HUDEP-2 (cell line): ENCODE measurements around the gene GAS7.

ENCODE experiments used
- DNase-seq, 76 experiments: peaks; one replicate each; lab custom pipeline; 2025; ENCODE audit not compliant: unreplicated experiment in 76 of 76; lab: John Stamatoyannopoulos, UW

GAS7 gene

DNA sequence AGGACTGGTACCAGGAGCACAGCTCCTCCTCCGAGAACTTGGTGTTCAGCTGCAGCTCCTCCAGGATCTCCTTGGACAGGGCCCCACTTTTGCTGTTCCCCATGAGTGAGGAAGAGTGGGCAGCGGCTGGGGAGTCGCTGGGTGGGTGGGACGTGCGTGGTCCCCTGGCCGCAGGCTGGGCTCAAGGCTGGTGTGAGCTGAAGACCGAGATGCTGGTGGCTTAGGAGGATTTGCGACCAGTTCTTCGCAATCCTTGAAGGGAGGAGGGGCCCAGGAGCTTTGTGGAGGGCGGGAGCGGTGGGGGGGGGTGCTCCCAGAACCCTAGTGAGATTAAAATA lies 293.4 kb downstream of the GAS7 start, which contains the start of gene RCVRN:
Gene RCVRN (minus strand): TSS at position 194 of the 338 bp plus-strand sequence. CDS start 91 bp downstream, at position 103.
- DNase-seq: no peak

DNA sequence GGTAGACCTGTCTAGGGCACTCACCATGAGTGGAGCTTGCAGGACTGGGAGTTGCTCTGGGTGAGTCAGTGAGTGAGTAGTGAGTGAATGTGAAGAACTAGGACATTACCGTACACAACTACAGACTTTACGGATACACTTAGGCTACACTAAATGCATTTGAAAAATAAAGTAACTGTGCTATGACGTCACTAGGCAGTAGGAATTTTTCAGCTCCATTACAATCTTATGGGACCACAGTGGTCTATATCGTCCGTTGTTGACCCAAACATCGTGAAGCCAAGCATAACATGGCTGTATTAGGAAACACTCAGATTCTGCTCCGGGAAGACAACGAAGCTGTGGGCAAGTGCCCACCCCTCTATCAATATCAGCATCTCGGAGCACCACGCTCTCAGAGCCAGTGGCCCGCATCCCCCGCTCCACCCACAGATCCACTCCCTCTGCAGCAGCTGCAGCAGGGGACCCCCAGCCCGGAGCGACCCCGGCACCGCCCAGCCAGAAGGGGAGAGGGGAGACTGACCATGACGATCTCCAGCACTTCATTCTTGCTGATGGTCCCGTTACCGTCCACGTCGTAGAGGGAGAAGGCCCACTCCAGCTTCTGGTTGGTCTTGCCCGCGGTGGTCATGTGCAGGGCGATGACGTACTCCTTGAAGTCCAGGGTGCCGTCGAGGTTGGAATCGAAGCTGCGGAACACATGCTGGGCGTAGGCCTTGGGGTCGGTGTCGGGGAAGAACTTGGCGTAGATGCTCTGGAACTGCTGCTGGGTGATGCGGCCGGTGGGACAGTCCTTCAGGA lies 293.9 kb downstream of the GAS7 start:
- no peak for DNase-seq

GRCh38 chr17:9902120-9902519 lies 296.3 kb downstream of the GAS7 start:
- no peak for DNase-seq

DNA sequence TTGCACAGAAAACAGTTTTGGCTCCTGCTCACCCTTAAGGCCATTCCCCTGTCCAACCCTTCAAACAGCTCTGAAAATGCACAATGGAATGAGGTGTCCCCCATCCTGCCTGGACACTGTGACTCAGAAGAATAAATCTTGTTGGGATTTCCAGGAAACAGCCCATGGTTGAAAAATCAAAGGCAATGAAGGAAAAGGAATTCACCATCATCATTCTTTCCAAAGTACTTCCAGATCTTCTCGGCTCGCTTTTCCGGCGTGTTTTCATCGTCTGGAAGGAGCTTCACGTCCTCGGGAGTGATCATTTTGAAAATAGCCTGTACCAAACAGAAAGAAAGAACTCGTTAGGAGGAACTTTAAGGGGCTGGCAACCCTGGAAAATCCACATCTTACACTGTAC lies 297.6 kb downstream of the GAS7 start:
- no peak for DNase-seq

DNA sequence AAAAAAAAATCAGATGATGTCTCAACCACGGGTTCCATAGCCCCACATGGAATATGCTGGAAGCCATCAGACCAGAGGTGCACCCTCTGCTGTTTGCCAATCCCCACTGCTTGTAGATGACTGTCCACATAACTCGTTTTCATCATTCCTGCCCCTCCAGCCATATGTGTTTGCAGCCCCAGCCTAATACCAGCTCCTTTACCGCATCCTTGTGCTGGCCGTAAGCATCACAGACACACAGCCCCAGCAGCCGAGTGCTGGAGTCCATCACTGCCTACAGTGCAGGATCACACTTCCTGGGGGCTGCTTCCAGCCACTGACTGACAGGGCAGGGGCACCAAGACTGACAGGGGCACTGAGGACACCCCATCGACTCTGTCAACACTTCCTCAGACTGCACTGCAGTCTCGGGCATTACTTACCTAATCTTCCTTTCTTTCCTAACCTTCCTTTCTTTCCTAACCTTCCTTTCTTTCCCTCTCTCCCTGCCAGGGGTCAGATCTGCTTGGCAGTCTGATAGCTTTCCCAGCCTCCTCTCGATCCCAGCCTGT lies 298.3 kb downstream of the GAS7 start:
- no peak for DNase-seq

GRCh38 chr17:9899280-9900043 lies 298.9 kb downstream of the GAS7 start:
- DNase-seq: no peak

GRCh38 chr17:9898812-9899211 lies 299.6 kb downstream of the GAS7 start:
- DNase-seq: no peak

- DNase-seq: no peak
These were observed 300.9 kb downstream of the GAS7 start for GRCh38 chr17:9897372-9897968.

DNA sequence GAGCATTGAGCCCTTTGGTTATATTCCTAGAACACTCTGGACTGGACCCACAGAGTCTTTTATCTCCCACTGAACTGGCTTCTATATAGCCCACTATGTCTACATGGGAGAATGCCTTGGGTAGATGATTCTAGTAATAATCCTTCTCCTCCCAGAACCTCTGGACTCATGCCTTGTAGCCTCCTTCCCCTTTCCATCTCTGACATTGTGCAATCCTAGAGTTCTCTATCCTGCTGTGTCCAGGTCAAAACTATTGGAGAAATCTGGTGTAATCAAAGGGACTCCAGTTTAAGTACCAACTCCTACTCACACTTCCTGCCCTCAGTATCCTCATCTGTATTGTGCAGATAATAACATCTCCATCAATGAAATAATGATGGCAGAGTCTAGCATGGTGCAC lies 302.5 kb downstream of the GAS7 start:
- no peak for DNase-seq

GRCh38 chr17:9894231-9894630 lies 304.2 kb downstream of the GAS7 start:
- DNase-seq: no peak

DNA sequence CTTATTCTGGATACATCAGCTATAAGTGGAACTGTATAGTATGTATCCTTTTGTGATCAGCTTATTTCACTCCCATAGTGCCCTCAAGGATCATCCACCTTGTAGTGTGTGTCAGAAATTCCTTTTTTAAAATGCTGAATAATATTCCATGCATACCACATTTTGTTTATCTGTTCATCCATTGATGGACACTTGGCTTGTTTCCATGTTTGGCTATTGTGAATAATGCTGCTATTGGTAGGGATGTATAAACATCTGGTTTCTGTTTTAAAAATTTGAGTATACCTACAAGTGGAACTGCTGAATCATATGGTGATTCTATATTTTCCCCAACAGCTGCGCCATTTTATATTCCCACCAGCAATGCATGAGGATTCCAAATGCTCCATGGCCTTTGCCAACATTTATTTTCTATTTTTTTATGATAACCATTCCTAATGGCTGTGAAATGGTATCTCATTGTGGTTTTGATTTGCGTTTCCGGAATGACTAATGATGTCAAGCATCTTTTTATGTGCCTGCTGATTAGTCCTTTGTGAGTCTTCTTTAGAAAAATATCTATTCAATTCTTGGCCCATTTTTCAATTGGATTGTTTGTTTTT lies 304.9 kb downstream of the GAS7 start:
- no peak for DNase-seq

DNA sequence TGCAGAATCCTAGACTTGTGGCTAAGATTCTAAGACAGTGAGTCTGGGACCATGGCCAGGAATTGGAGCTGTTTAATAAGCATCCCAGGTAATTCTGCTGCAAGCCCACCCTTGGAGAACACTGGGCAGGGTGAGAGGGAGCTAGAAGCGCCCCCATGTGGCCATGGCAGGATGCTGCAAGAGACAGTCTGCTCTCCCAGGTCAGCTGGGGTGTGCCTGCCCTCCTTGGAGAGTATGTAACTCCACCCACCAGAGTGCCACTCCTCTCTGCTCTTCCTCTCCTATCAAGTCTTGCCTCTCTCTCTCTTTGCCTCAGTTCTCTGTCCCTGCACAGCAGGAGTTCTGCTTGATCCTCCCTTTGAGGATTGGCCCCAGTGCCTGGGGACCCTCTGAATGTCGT lies 308.3 kb downstream of the GAS7 start:
- peak in 53 of 76 experiments; percentile 1 to 62 (median 21) for DNase-seq

- DNase-seq: no peak
These were observed 310.9 kb downstream of the GAS7 start for GRCh38 chr17:9887508-9887907.

- no peak for DNase-seq
These were observed 312.1 kb downstream of the GAS7 start for GRCh38 chr17:9886141-9886930.

DNA sequence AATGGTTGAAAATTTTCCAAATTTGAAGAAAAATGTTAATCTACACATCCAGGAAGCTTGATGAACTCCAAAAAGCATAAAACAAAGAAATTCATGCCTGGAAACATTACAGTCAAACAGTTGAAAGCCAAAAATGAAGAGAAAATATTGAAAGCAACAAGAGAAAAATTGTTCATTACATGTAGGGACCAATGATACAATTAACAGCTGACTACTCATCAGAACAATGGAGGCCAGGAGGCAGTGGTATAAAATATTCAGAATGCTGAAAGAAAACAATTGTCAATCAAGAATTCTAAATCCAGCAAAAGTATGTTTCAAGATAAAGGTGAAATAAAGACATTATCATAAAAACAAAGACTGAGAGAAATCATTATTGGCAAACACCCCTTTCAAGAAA lies 315.0 kb downstream of the GAS7 start:
- no peak for DNase-seq

GRCh38 chr17:9880582-9880999 lies 317.8 kb downstream of the GAS7 start:
- DNase-seq: no peak

GRCh38 chr17:9878786-9879525 lies 319.4 kb downstream of the GAS7 start:
- no peak for DNase-seq

DNA sequence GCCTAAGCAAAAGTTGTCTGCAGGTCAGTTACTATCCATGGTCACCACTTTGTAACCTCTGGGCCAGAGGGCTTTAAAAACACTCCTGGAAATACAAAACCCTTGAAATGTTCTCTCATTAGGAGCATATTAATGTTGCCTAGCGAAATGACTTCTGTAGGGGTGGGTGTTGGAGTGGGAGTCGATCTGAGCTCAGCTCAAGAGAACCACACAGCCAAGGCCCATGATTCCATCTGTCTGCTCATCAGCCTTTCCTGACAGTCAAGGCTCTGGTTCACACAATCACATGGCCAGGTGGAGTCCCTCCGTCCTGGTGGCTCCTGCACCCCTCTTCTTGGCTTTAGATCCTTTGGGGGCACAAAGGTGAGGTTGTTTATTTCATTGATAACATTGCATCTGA lies 320.1 kb downstream of the GAS7 start:
- DNase-seq: no peak

GRCh38 chr17:9875441-9875840 lies 323.0 kb downstream of the GAS7 start:
- DNase-seq: no peak

DNA sequence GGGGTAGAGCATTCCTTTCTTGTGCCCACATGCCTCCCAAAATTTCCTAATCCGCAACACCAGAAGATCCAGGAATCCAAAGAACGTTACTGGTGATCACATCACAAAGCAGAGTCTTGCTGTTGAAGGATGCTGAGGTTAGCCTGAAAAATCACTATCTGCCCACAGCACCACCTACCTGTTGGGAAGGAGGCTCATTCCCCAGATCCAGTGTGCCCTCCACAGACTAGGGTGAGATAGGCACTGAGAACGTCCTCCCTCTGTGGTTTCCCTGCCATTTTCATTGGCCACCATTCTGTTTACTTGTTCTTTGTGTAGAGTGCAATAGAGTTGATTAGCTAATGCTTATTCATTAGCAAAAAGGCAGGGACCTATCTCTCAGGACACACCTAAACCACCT lies 323.7 kb downstream of the GAS7 start:
- DNase-seq: no peak
